Ishikawa (cell line): ENCODE measurements around the gene EYA3.

Source experiments
- CEBPB ChIP-seq: IDR thresholded peaks from 2 replicates; pipeline ENCODE4 v1.6.1; 2012
- CREB1 ChIP-seq: IDR thresholded peaks from 2 replicates; pipeline ENCODE4 v1.6.1; 2012; ENCODE audit warnings: low read depth
- EP300 ChIP-seq: IDR thresholded peaks from 2 replicates; pipeline ENCODE4 v1.6.1; 2012; ENCODE audit warnings: borderline replicate concordance
- FOXM1 ChIP-seq: IDR thresholded peaks from 2 replicates; pipeline ENCODE4 v1.6.1; 2012; ENCODE audit warnings: low read depth, borderline replicate concordance
- NFIC ChIP-seq: IDR thresholded peaks from 2 replicates; pipeline ENCODE4 v1.6.1; 2012
- RAD21 ChIP-seq: IDR thresholded peaks from 2 replicates; pipeline ENCODE4 v1.6.1; 2012; ENCODE audit warnings: low read depth
- TAF1 ChIP-seq: IDR thresholded peaks from 2 replicates; pipeline ENCODE4 v1.6.1; 2012; ENCODE audit warnings: low read depth, mild to moderate bottlenecking
- TCF12 ChIP-seq: IDR thresholded peaks from 2 replicates; pipeline ENCODE4 v1.6.1; 2012; ENCODE audit warnings: low read depth
- TEAD4 ChIP-seq: IDR thresholded peaks from 2 replicates; pipeline ENCODE4 v1.6.1; 2012
- YY1 ChIP-seq: IDR thresholded peaks from 2 replicates; pipeline ENCODE4 v1.6.1; 2012; ENCODE audit warnings: low read depth
- TF ChIP-seq, protein P1 (sequence below): IDR thresholded peaks from 2 replicates; pipeline ENCODE4 v1.6.1; 2012

DNA sequence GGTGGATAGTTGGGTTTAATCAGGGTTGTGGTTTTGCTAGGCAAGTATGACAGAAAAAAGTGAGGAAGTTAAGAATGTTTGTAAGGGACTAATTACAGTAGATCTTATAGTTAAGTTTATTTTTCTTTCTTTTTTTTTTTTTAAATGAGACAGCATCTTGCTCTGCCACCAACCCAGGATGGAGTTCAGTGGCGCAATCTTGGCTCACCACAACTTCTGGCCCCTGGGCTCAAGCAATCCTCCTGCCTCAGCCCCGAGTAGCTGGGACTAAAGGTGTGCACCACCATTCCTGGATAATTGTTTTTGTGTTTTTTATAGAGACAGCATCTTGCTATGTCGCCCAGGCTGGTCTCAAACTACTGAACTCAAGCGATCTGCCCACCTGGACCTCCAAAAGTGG lies 41.7 kb downstream of the EYA3 start:
- TF ChIP-seq RAD21 (no peak), YY1 (no peak), EP300 (no peak), FOXM1 (no peak), TAF1 (no peak), CEBPB (no peak), TCF12 (no peak), CREB1 (no peak), TEAD4 (no peak), NFIC (no peak)
- TF ChIP-seq, protein P1, sequence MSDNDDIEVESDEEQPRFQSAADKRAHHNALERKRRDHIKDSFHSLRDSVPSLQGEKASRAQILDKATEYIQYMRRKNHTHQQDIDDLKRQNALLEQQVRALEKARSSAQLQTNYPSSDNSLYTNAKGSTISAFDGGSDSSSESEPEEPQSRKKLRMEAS, result no peak
